ENCODE data around the gene LMX1A.

The LMX1A gene

GRCh38 chr1:165365341-165365740 lies 8.8 kb upstream of the LMX1A start:
- Histone ChIP-seq H3K36me3 (replicated peaks in 1 of 2; ENCODE audit: control insufficient read depth in 2 of 2, insufficient read depth in 2 of 2, low read length in 2 of 2) (no peaks in the 10 kb centered on the region), H2BK5ac (ENCODE audit: low read length) (no peak overlapping the region), H3K79me1 (ENCODE audit: low read depth, low read length) (no peaks in the 10 kb centered on the region), H2AFZ (ENCODE audit: low read length) (no peak overlapping the region), H2BK120ac (ENCODE audit: low read depth, low read length) (no peak overlapping the region), H3K4me3 (ENCODE audit: low read length in 2 of 2) (no peak overlapping the region), H3K27me3 (ENCODE audit: control insufficient read depth in 3 of 3, insufficient read depth in 3 of 3, low read depth in 1 of 3, low read length in 3 of 3) (peaks cover 0 to 24% (median 0%) of the 10 kb centered on the region in 3 experiments), H2BK15ac (ENCODE audit: low read length) (no peak overlapping the region), H3K4me1 (ENCODE audit: control insufficient read depth in 2 of 2, insufficient read depth in 1 of 2, low read depth in 1 of 2, low read length in 2 of 2) (no peaks in the 10 kb centered on the region), H3K18ac (ENCODE audit: low read length) (no peak overlapping the region), H2AK5ac (ENCODE audit: low read depth, low read length) (no peak overlapping the region), H3K14ac (ENCODE audit: low read length) (no peak overlapping the region), H3K9ac (ENCODE audit: low read depth, low read length, poor library complexity) (no peak overlapping the region), H3K4ac (ENCODE audit: low read length) (no peak overlapping the region), H3K4me2 (ENCODE audit: insufficient read depth, low read length, poor library complexity, severe bottlenecking) (no peak overlapping the region), H2BK12ac (ENCODE audit: low read length) (no peak overlapping the region), H3K9me3 (replicated peaks in 1 of 2; ENCODE audit: control insufficient read depth in 2 of 2, insufficient read depth in 1 of 2, low read depth in 1 of 2, low read length in 2 of 2) (no peaks in the 10 kb centered on the region), H3K27ac (replicated peaks; ENCODE audit: low read length) (no peak overlapping the region), H3K23ac (ENCODE audit: low read depth, low read length, poor library complexity) (no peak overlapping the region), H4K91ac (ENCODE audit: low read depth, low read length, poor library complexity) (no peak overlapping the region), H4K8ac (ENCODE audit: low read depth, low read length) (no peak overlapping the region)
- 100% methylated on average over 2 of the region's 2 CpGs; no CpG with 5 or more reads in 1 of the 2 donors for WGBS, 2 donors (ENCODE audit: extremely low coverage in 2 of 2, insufficient read length in 2 of 2, insufficient replicate concordance in 1 of 2)
- no peak for DNase-seq (ENCODE audit: low spot score)

- WGBS, 2 donors (ENCODE audit: extremely low coverage in 2 of 2, insufficient read length in 2 of 2, insufficient replicate concordance in 1 of 2), result no CpG with 5 or more reads among the region's 6 CpGs
These were observed 8.1 kb upstream of the LMX1A start for GRCh38 chr1:165364568-165365133.

GRCh38 chr1:165356876-165357275 lies 361 bp upstream of the LMX1A start:
- H2BK15ac ChIP-seq (ENCODE audit: low read length), result no peak overlapping the region
- H3K27me3 ChIP-seq (ENCODE audit: control insufficient read depth in 3 of 3, insufficient read depth in 3 of 3, low read depth in 1 of 3, low read length in 3 of 3), result peaks cover 31 to 83% (median 60%) of the 10 kb centered on the region in 3 experiments
- H3K9me3 ChIP-seq (replicated peaks in 1 of 2; ENCODE audit: control insufficient read depth in 2 of 2, insufficient read depth in 1 of 2, low read depth in 1 of 2, low read length in 2 of 2), result no peaks in the 10 kb centered on the region
- no peak overlapping the region for H4K8ac ChIP-seq (ENCODE audit: low read depth, low read length)
- no CpG with 5 or more reads among the region's 25 CpGs for WGBS, 2 donors (ENCODE audit: extremely low coverage in 2 of 2, insufficient read length in 2 of 2, insufficient replicate concordance in 1 of 2)
- H2AFZ ChIP-seq (ENCODE audit: low read length), result no peak overlapping the region
- H4K91ac ChIP-seq (ENCODE audit: low read depth, low read length, poor library complexity), result no peak overlapping the region
- no peak overlapping the region for H2BK12ac ChIP-seq (ENCODE audit: low read length)
- DNase-seq (ENCODE audit: low spot score), result no peak
- no peak overlapping the region for H3K14ac ChIP-seq (ENCODE audit: low read length)
- peaks cover 0 to 23% of the 10 kb centered on the region in 2 donors for H3K4me1 ChIP-seq (ENCODE audit: control insufficient read depth in 2 of 2, insufficient read depth in 1 of 2, low read depth in 1 of 2, low read length in 2 of 2)
- peak overlapping the region in 1 of 2 donors; percentile 78 for H3K4me3 ChIP-seq (ENCODE audit: low read length in 2 of 2)
- H2BK120ac ChIP-seq (ENCODE audit: low read depth, low read length), result no peak overlapping the region
- H2AK5ac ChIP-seq (ENCODE audit: low read depth, low read length), result no peak overlapping the region
- H3K4me2 ChIP-seq (ENCODE audit: insufficient read depth, low read length, poor library complexity, severe bottlenecking), result peak overlapping the region; percentile 95
- no peak overlapping the region for H2BK5ac ChIP-seq (ENCODE audit: low read length)
- H3K36me3 ChIP-seq (replicated peaks in 1 of 2; ENCODE audit: control insufficient read depth in 2 of 2, insufficient read depth in 2 of 2, low read length in 2 of 2), result no peaks in the 10 kb centered on the region
- H3K79me1 ChIP-seq (ENCODE audit: low read depth, low read length), result no peaks in the 10 kb centered on the region
- no peak overlapping the region for H3K4ac ChIP-seq (ENCODE audit: low read length)
- H3K9ac ChIP-seq (ENCODE audit: low read depth, low read length, poor library complexity), result peak overlapping the region; percentile 75
- H3K23ac ChIP-seq (ENCODE audit: low read depth, low read length, poor library complexity), result no peak overlapping the region
- H3K18ac ChIP-seq (ENCODE audit: low read length), result peak overlapping the region; percentile 87
- no peak overlapping the region for H3K27ac ChIP-seq (replicated peaks; ENCODE audit: low read length)

More at GRCh38 chr1:165364568-165365133, 8.1 kb upstream of the LMX1A start:
- Histone ChIP-seq H3K18ac (ENCODE audit: low read length) (no peak overlapping the region), H2BK120ac (ENCODE audit: low read depth, low read length) (no peak overlapping the region), H3K4ac (ENCODE audit: low read length) (no peak overlapping the region), H3K23ac (ENCODE audit: low read depth, low read length, poor library complexity) (no peak overlapping the region), H3K14ac (ENCODE audit: low read length) (no peak overlapping the region), H3K4me1 (ENCODE audit: control insufficient read depth in 2 of 2, insufficient read depth in 1 of 2, low read depth in 1 of 2, low read length in 2 of 2) (no peaks in the 10 kb centered on the region), H2AK5ac (ENCODE audit: low read depth, low read length) (no peak overlapping the region), H3K36me3 (replicated peaks in 1 of 2; ENCODE audit: control insufficient read depth in 2 of 2, insufficient read depth in 2 of 2, low read length in 2 of 2) (no peaks in the 10 kb centered on the region), H2BK15ac (ENCODE audit: low read length) (no peak overlapping the region), H3K27ac (replicated peaks; ENCODE audit: low read length) (no peak overlapping the region), H4K8ac (ENCODE audit: low read depth, low read length) (no peak overlapping the region), H3K4me3 (ENCODE audit: low read length in 2 of 2) (no peak overlapping the region), H2AFZ (ENCODE audit: low read length) (no peak overlapping the region), H3K9ac (ENCODE audit: low read depth, low read length, poor library complexity) (no peak overlapping the region), H4K91ac (ENCODE audit: low read depth, low read length, poor library complexity) (no peak overlapping the region), H3K4me2 (ENCODE audit: insufficient read depth, low read length, poor library complexity, severe bottlenecking) (no peak overlapping the region), H3K9me3 (replicated peaks in 1 of 2; ENCODE audit: control insufficient read depth in 2 of 2, insufficient read depth in 1 of 2, low read depth in 1 of 2, low read length in 2 of 2) (no peaks in the 10 kb centered on the region), H3K27me3 (ENCODE audit: control insufficient read depth in 3 of 3, insufficient read depth in 3 of 3, low read depth in 1 of 3, low read length in 3 of 3) (peaks cover 0 to 24% (median 0%) of the 10 kb centered on the region in 3 experiments), H3K79me1 (ENCODE audit: low read depth, low read length) (no peaks in the 10 kb centered on the region), H2BK5ac (ENCODE audit: low read length) (no peak overlapping the region), H2BK12ac (ENCODE audit: low read length) (no peak overlapping the region)
- no peak for DNase-seq (ENCODE audit: low spot score)

- Histone ChIP-seq H2BK5ac (ENCODE audit: low read length) (no peak overlapping the region), H2AFZ (ENCODE audit: low read length) (no peak overlapping the region), H4K8ac (ENCODE audit: low read depth, low read length) (no peak overlapping the region), H3K36me3 (replicated peaks in 1 of 2; ENCODE audit: control insufficient read depth in 2 of 2, insufficient read depth in 2 of 2, low read length in 2 of 2) (no peaks in the 10 kb centered on the region), H3K27ac (replicated peaks; ENCODE audit: low read length) (no peak overlapping the region), H3K14ac (ENCODE audit: low read length) (no peak overlapping the region), H3K4ac (ENCODE audit: low read length) (no peak overlapping the region), H3K4me3 (ENCODE audit: low read length in 2 of 2) (peak overlapping the region in 1 of 2 donors; percentile 78), H2BK12ac (ENCODE audit: low read length) (peak overlapping the region; percentile 95), H3K27me3 (ENCODE audit: control insufficient read depth in 3 of 3, insufficient read depth in 3 of 3, low read depth in 1 of 3, low read length in 3 of 3) (peaks cover 31 to 92% (median 62%) of the 10 kb centered on the region in 3 experiments), H3K23ac (ENCODE audit: low read depth, low read length, poor library complexity) (peak overlapping the region; percentile 69), H3K18ac (ENCODE audit: low read length) (peak overlapping the region; percentile 83), H3K79me1 (ENCODE audit: low read depth, low read length) (no peaks in the 10 kb centered on the region), H4K91ac (ENCODE audit: low read depth, low read length, poor library complexity) (no peak overlapping the region), H3K9ac (ENCODE audit: low read depth, low read length, poor library complexity) (no peak overlapping the region), H3K9me3 (replicated peaks in 1 of 2; ENCODE audit: control insufficient read depth in 2 of 2, insufficient read depth in 1 of 2, low read depth in 1 of 2, low read length in 2 of 2) (no peaks in the 10 kb centered on the region), H3K4me2 (ENCODE audit: insufficient read depth, low read length, poor library complexity, severe bottlenecking) (peak overlapping the region; percentile 95), H2AK5ac (ENCODE audit: low read depth, low read length) (peak overlapping the region; percentile 57), H3K4me1 (ENCODE audit: control insufficient read depth in 2 of 2, insufficient read depth in 1 of 2, low read depth in 1 of 2, low read length in 2 of 2) (peaks cover 0 to 25% of the 10 kb centered on the region in 2 donors), H2BK120ac (ENCODE audit: low read depth, low read length) (peak overlapping the region; percentile 92), H2BK15ac (ENCODE audit: low read length) (peak overlapping the region; percentile 71)
- no peak for DNase-seq (ENCODE audit: low spot score)
- no CpG with 5 or more reads among the region's 53 CpGs for WGBS, 2 donors (ENCODE audit: extremely low coverage in 2 of 2, insufficient read length in 2 of 2, insufficient replicate concordance in 1 of 2)
These were observed 1.2 kb downstream of the LMX1A start for GRCh38 chr1:165355139-165355976.

Measured in neuronal stem cell (in vitro differentiated cells).